ENCODE results near the gene PRDM15.

DNA sequence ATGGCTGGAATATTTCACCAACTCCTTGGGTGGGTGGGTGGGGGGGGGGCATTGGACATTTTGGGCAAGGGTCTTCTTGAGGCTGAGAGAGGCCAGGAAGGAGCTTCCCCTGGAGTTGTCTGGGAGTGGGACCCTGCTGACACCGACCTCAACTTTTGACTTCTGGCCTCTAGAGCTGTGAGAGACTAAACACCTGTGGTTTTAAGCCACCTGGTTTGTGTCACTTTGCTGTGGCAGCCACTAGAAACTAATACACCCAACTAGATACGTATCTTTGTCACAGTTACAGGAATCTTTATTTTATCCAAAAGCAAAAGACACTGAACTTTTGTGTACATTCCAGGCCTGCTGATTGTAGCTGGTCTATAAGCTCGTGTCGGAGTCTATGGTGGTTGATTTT lies 102.4 kb downstream of the PRDM15 start:
- no peak for TF ChIP-seq POLR2A (IDR thresholded peaks at IDR 0.05)
- TF ChIP-seq, protein P1, sequence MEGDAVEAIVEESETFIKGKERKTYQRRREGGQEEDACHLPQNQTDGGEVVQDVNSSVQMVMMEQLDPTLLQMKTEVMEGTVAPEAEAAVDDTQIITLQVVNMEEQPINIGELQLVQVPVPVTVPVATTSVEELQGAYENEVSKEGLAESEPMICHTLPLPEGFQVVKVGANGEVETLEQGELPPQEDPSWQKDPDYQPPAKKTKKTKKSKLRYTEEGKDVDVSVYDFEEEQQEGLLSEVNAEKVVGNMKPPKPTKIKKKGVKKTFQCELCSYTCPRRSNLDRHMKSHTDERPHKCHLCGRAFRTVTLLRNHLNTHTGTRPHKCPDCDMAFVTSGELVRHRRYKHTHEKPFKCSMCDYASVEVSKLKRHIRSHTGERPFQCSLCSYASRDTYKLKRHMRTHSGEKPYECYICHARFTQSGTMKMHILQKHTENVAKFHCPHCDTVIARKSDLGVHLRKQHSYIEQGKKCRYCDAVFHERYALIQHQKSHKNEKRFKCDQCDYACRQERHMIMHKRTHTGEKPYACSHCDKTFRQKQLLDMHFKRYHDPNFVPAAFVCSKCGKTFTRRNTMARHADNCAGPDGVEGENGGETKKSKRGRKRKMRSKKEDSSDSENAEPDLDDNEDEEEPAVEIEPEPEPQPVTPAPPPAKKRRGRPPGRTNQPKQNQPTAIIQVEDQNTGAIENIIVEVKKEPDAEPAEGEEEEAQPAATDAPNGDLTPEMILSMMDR (IDR thresholded peaks at IDR 0.05): no peak

Data from thyroid gland (tissue), 4 donors.